ENCODE results near the gene GPR146.
"Not testable (repeated sequence)": the region's sequence is repeated elsewhere in the genome, so short reads cannot be mapped to it uniquely, and the experiment has no call there.

The GPR146 gene

GRCh38 chr7:1032536-1033181, 11.7 kb upstream of the GPR146 start:
- no peak overlapping the region for H3K4me3 ChIP-seq
- no peak overlapping the region for H3K9ac ChIP-seq (ENCODE audit: insufficient read length)
- no peaks in the 10 kb centered on the region for H3K9me3 ChIP-seq (ENCODE audit: low read depth, low read length)
- no peak for DNase-seq (ENCODE audit: low read depth, low spot score)
- H3K27ac ChIP-seq: no peak overlapping the region
- H3K36me3 ChIP-seq (ENCODE audit: insufficient read depth, low read length): no peaks in the 10 kb centered on the region
- TF ChIP-seq FOXP2 (optimal IDR thresholded peaks at IDR 0.05; ENCODE audit: control extremely low read depth, extremely low read length, insufficient read depth) (no peak), POLR2AphosphoS5 (IDR thresholded peaks at IDR 0.05; ENCODE audit: borderline replicate concordance, low read depth, low read length) (no peak), EZH2 (IDR thresholded peaks at IDR 0.05) (no peak)

- no peak overlapping the region for H3K4me3 ChIP-seq
- DNase-seq (ENCODE audit: low read depth, low spot score): no peak
- H3K9me3 ChIP-seq (ENCODE audit: low read depth, low read length): no peaks in the 10 kb centered on the region
- H3K9ac ChIP-seq (ENCODE audit: insufficient read length): no peak overlapping the region
- no peaks in the 10 kb centered on the region for H3K36me3 ChIP-seq (ENCODE audit: insufficient read depth, low read length)
- TF ChIP-seq FOXP2 (optimal IDR thresholded peaks at IDR 0.05; ENCODE audit: control extremely low read depth, extremely low read length, insufficient read depth) (no peak), EZH2 (IDR thresholded peaks at IDR 0.05) (no peak), POLR2AphosphoS5 (IDR thresholded peaks at IDR 0.05; ENCODE audit: borderline replicate concordance, low read depth, low read length) (no peak)
- H3K27ac ChIP-seq: no peak overlapping the region
Measured at GRCh38 chr7:1033546-1034145, 10.7 kb upstream of the GPR146 start.

- H3K9me3 ChIP-seq (ENCODE audit: low read depth, low read length); H3K4me3 ChIP-seq; H3K36me3 ChIP-seq (ENCODE audit: insufficient read depth, low read length); DNase-seq (ENCODE audit: low read depth, low spot score); H3K27ac ChIP-seq; H3K9ac ChIP-seq (ENCODE audit: insufficient read length): not testable (repeated sequence)
Measured at GRCh38 chr7:1034769-1035168, 9.6 kb upstream of the GPR146 start.

- H3K9me3 ChIP-seq (ENCODE audit: low read depth, low read length); H3K27ac ChIP-seq; H3K4me3 ChIP-seq; DNase-seq (ENCODE audit: low read depth, low spot score); H3K9ac ChIP-seq (ENCODE audit: insufficient read length); H3K36me3 ChIP-seq (ENCODE audit: insufficient read depth, low read length): not testable (repeated sequence)
Measured at GRCh38 chr7:1036164-1036928, 8.0 kb upstream of the GPR146 start.

- not testable (repeated sequence) for H3K27ac ChIP-seq; H3K9me3 ChIP-seq (ENCODE audit: low read depth, low read length); DNase-seq (ENCODE audit: low read depth, low spot score); H3K4me3 ChIP-seq; H3K9ac ChIP-seq (ENCODE audit: insufficient read length); H3K36me3 ChIP-seq (ENCODE audit: insufficient read depth, low read length)
Measured at GRCh38 chr7:1040233-1040632, 4.1 kb upstream of the GPR146 start.

GRCh38 chr7:1040790-1041189, 3.6 kb upstream of the GPR146 start:
- Histone ChIP-seq H3K4me3 (peak overlapping the region; percentile 62), H3K9ac (ENCODE audit: insufficient read length) (peak overlapping the region; percentile 13), H3K9me3 (ENCODE audit: low read depth, low read length) (no peaks in the 10 kb centered on the region), H3K36me3 (ENCODE audit: insufficient read depth, low read length) (no peaks in the 10 kb centered on the region), H3K27ac (0 out of 2 replicates have a peak overlapping the region, but pooled peaks have one; percentile 14)
- no peak for TF ChIP-seq FOXP2 (optimal IDR thresholded peaks at IDR 0.05; ENCODE audit: control extremely low read depth, extremely low read length, insufficient read depth)
- TF ChIP-seq EZH2 (IDR thresholded peaks at IDR 0.05): no peak
- no peak for DNase-seq (ENCODE audit: low read depth, low spot score)

- no peaks in the 10 kb centered on the region for H3K9me3 ChIP-seq (ENCODE audit: low read depth, low read length)
- no peak overlapping the region for H3K4me3 ChIP-seq
- H3K27ac ChIP-seq: no peak overlapping the region
- H3K36me3 ChIP-seq (ENCODE audit: insufficient read depth, low read length): no peaks in the 10 kb centered on the region
- no peak for DNase-seq (ENCODE audit: low read depth, low spot score)
- H3K9ac ChIP-seq (ENCODE audit: insufficient read length): no peak overlapping the region
- TF ChIP-seq POLR2AphosphoS5 (IDR thresholded peaks at IDR 0.05; ENCODE audit: borderline replicate concordance, low read depth, low read length) (no peak), FOXP2 (optimal IDR thresholded peaks at IDR 0.05; ENCODE audit: control extremely low read depth, extremely low read length, insufficient read depth) (no peak), EZH2 (IDR thresholded peaks at IDR 0.05) (no peak)
Measured at GRCh38 chr7:1041551-1042491, 2.5 kb upstream of the GPR146 start.

- DNase-seq (ENCODE audit: low read depth, low spot score): no peak
- TF ChIP-seq FOXP2 (optimal IDR thresholded peaks at IDR 0.05; ENCODE audit: control extremely low read depth, extremely low read length, insufficient read depth) (no peak), POLR2AphosphoS5 (IDR thresholded peaks at IDR 0.05; ENCODE audit: borderline replicate concordance, low read depth, low read length) (no peak), EZH2 (IDR thresholded peaks at IDR 0.05) (no peak)
- H3K9me3 ChIP-seq (ENCODE audit: low read depth, low read length): no peaks in the 10 kb centered on the region
- no peak overlapping the region for H3K9ac ChIP-seq (ENCODE audit: insufficient read length)
- no peak overlapping the region for H3K27ac ChIP-seq
- H3K4me3 ChIP-seq: no peak overlapping the region
- H3K36me3 ChIP-seq (ENCODE audit: insufficient read depth, low read length): no peaks in the 10 kb centered on the region
Measured at GRCh38 chr7:1042492-1042833, 1.9 kb upstream of the GPR146 start.
